Fibroblast of peridontal ligament (primary cell): ENCODE measurements around the gene DEFB131A.
"Not testable (repeated sequence)": the region's sequence is repeated elsewhere in the genome, so short reads cannot be mapped to it uniquely, and the experiment has no call there.

Experiments
- DNase-seq: peaks from one replicate; pipeline ENCODE4 v3.0.0-alpha.2; 2010; ENCODE audit errors: extremely low read depth

DEFB131A gene, protein sequence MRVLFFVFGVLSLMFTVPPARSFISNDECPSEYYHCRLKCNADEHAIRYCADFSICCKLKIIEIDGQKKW

DNA sequence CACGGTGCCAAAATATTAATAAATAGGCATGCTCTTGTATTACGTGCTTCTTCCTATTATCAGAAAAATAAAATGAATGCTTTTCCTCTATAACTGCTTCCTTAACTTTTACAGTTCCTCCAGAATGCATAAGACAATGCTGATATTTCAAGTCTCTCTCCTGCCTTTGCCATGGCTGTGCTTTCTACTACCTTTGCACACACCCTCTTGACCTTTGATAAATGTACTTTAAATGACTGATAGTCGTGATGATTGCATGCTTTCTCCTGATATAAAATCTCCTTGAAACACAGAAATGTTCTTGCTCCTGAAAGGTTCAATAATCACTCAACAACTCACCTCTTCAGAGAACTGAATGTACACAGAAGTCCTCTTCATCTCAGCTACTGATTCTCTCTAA, at the start of gene DEFB131A:
TSS of gene DEFB131A (plus strand) at position 301 of the 400 bp plus-strand sequence. CDS start 120 bp downstream, outside the sequence.
- not testable (repeated sequence) for DNase-seq

DNA sequence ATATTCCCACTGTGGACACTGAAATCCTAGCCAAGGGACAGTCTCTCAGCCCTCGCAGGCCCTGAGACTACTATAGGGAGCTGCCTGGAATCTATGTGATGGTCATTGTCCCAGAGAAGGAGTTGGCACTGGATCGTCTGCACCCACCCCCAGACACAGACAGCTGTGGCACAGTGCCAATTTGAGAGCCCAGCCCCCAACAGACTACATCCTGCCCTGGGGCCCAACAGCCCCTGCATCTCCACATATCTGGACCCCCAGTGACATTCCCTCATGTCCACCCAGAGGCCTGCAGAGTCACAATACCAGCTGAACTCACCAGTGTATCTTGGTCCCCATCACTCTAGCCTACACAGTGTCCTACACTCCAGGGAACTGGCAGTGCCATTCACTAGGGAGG, 38.4 kb upstream of the DEFB131A start:
- DNase-seq: not testable (repeated sequence)

DNA sequence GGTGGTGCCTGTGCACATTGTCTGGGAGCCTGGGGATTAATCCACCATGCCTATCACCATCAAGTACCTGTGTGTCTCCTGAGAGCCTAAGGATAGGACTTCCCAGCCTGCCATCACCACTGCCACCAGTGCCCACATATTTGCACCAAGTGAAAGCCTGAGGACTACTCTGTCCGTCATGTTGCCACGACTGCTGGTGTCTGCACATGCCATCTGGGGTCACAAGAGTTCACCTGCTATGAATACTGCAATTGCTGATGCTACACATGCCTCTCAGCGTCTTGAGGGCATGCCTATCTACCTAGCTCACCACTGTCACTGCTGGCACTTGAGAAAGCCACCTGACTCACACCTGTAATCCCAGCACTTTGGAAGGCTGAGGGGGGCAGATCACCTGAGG, 37.7 kb upstream of the DEFB131A start:
- DNase-seq: not testable (repeated sequence)

DNA sequence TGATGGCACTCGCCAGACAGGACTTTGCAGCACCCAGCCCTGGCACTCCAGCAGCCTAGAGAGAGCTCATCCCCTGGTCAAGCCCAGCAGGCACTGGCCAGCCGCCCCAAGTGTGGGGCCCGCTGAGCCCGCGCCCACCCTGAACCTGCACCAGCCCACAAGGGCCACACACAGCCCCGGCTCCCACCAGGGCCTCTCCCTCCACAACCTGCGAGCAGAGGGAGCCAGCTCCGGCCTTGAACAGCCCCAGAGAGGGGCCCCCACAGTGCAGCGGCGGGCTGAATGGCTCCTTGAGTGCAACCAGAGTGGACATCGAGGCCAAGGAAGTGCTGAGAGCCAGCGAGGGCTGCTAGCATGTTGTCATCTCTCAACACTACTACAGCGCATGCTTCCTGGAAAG, 34.4 kb upstream of the DEFB131A start:
- no peak for DNase-seq

DNA sequence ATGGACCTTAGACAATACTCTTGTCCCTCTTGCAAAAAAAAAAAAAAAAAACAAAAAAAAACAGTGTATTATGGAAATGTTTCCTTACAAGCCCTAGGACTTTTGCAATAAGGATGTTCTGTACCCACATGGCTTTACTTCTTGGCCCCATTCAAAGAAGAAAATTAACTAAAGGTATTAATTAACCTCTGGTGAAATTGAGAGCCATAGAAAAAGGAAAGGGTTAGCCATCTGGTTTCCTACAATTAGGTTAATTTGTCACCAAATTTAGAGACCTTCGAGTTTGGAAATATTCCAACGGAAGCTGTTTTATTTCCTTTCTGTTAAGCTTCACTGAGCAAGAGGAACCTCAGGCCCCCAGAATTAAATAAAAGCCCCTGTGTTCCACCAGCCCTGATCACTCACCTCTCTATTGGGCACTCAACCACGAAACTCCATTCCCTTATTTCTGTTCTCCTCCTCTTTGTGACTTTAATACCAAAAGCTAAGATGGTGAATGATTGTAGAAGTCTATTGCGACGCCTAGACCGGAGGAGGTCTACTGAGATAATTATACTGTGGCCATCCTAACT, 22.2 kb upstream of the DEFB131A start:
- not testable (repeated sequence) for DNase-seq

DNA sequence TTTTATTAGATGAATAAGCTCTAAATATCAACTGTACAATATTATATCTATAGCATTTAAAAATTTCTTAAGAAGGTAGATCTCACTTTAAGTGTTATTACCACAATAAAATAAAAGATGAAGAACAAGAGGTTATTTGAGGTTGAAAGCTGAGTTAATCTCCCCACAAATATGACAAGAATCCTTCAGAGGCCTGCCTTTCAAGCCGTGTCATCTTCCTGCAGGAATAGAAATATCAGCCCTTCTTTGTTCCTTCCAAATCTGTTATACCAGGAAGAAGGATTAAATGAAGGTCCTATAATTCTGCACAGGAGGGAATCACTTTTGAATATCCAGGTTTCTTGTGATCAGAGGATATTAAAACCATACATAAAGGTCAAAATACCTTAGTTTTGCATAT, 18.3 kb upstream of the DEFB131A start:
- DNase-seq: not testable (repeated sequence)

DNA sequence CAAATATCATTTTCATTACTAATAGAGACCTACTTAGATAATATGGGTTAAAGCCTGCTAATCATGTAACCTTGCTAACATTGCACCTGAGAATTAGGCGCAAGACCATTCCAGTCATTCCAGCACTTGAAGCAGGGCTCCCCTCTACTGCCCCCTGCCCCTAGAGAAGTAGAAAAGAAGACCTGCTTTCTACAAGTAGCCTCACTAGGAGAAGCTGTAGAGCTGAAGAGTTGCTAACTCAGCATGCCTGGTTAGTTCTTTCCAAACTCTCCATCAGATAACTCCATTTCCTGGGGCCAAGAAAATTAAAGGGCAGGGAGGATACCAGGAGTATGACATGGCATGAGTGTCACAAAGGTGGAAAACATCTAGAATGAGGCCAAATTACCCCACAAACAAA, 14.2 kb upstream of the DEFB131A start:
- not testable (repeated sequence) for DNase-seq

DNA sequence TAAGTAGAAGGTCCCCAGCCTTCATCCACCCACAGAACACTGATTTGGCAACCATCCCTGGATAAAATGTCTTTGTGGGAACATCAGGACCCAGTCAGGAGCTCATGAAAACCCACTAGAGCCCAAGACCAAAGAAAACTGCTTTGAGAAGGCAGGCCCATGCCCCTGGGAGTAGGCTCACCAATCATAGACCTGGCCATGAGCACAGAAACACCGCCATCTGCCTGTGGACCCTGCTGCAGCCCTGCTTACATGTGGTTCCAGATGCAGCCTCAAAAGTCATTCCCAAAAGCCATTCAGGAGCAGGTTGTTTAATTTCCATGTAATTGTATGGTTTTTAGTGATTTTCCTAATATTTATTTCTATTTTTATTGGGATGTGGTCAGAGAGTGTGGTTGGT, 10.9 kb upstream of the DEFB131A start:
- DNase-seq: not testable (repeated sequence)

DNA sequence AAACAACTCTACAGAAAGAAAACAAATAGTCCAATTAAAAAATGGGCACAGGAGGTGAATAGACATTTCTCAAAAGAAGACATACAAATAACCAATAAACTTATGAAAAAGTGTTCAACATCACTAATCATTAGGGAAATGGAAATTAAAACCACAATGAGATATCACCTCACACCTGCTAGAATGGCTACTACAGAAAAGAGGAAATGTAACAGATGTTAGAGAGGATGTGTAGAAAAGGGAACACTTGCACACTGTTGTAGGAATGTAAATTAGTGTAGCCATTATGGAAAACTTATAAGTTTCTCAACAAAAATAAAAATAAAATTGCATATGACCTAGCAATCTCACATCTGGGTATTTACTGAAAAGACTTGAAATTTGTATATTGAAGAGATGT, 7.5 kb upstream of the DEFB131A start:
- not testable (repeated sequence) for DNase-seq

DNA sequence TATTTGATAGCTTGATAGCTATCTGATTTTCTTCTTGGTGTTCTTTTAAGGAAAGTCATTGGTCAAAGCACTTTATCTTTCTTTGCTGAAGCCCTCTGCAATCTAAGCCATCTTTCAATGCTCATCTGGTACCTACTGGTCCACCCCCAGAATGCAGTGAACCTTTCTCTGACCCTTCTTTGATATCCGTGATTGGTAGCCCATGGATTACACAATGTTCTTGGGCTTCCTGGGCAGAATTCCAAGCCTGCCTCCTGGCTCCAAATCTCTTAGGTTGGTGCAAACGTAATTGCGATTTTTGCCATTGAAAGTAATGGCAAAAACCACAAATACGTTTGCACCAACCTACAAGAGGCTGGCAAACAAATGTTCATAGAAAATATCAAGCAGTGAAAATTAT, 1.9 kb upstream of the DEFB131A start:
- not testable (repeated sequence) for DNase-seq

DNA sequence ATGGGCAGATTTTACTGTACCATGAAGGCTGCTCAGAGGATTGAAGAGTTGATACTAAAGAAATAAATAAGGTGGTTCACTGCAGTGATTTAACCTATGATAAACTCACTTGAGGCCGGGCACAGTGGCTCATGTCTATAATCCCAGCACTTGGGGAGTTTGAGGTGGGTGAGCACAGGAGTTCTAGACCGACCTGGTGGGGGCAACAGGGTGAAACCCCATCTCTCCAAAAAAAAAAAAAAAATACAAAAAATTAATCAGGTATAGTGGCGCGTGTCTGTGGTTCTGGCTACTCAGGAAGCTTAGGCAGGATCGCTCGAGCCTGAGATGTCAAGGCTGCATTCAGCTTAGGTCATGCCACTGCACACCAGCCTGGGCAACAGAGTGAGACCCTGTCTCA, 467 bp downstream of the DEFB131A start:
- DNase-seq: not testable (repeated sequence)

DNA sequence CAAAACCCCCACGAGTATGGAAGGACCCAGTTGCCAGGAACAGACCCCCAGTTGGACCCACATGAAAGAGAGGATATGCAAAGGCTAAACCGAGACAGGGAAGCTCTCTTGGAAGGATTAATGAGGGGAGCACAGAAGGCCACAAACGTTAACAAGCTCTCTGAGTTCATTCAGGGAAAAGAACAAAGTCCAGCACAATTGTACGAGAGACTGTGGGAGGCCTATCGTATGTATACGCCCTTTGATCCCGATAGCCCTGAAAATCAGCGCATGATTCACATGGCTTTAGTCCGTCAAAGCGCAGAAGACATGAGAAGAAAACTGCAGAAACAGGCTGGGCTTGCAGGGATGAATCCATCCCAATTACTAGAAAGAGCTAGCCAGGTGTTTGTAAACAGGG, 8.0 kb downstream of the DEFB131A start:
- not testable (repeated sequence) for DNase-seq

DNA sequence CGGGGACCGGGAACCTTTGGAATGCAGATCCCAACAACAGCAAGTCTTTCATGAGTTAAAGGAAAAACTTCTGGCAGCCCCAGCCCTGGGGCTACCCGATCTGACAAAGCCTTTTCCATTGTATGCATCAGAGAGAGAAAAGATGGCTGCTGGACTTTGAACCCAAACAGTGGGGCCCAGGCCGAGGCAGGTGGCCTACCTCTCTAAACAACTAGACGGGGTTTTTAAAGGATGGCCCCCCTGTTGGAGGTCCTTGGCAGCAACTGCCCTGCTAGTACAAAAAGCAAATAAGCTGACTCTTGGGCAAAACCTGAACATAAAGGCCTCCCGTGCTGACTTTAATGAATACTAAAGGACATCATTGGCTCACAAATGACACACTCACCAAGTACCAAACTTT, 10.1 kb downstream of the DEFB131A start:
- not testable (repeated sequence) for DNase-seq

DNA sequence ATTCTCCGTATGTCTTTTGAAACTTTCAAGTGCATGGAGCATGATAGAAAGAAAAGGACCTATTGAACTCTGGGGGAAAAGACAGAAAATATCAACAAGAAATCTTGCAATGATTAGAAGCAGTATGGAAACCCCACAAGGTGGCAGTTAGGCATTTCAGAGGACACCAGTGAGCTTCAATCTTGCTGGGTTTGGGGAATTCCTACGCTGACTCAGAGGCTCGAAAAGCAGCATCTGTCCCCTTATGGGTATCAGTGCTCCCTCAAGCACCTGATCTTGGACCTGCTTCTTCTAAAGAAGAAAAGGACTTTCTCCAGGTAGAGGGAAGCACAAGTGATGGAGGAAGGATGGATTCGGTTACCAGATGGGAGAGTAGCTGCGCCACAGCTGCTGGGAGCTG, 10.8 kb downstream of the DEFB131A start:
- DNase-seq: not testable (repeated sequence)

DNA sequence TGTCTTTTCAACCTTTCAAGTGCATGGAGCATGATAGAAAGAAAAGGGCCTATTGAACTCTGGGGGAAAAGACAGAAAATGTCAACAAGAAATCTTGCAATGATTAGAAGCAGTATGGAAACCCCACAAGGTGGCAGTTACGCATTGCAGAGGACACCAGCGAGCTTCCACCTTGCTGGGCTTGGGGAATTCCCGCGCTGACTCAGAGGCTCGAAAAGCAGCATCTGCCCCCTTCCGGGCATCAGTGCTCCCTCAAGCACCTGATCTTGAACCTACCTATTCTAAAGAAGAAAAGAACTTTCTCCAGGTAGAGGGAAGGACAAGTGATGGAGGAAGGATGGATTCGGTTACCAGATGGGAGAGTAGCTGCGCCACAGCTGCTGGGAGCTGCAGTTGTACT, 35.3 kb downstream of the DEFB131A start:
- DNase-seq: not testable (repeated sequence)

DNA sequence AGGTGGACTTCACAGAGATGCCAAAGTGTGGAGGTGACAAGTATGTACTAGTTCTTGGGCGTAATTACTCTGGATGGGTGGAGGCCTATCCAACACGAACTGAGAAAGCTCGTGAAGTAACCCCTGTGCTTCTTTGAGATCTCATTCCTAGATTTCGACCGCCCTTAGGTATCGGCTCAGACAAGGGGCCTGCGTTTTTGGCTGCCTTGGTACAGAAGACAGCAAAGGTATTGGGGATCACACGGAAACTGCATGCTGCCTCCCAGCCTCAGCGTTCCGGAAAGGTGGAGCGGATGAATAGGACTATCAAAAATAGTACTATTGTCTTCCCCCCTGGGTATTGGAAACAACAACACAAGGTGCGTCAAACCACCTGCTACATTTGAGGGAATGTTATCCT, 35.9 kb downstream of the DEFB131A start:
- not testable (repeated sequence) for DNase-seq

DNA sequence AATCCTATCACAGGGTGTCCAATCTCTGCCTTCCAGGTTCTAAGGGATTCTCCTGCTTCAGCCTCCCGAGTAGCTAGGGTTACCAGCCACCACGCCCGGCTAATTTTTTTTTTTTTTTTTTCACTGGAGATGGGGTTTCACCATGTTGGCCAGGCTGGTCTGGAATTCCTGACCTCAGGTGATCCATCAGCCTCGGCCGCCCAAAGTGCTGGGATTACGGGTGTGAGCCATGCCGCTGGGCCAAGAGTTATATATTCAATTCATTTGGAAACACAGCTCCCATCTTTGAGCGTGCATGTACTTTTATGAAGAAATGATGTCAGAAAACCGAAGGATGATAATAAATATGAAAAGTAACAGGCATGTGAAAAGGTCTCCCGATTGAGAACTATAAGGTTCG, 38.7 kb downstream of the DEFB131A start:
- not testable (repeated sequence) for DNase-seq

DNA sequence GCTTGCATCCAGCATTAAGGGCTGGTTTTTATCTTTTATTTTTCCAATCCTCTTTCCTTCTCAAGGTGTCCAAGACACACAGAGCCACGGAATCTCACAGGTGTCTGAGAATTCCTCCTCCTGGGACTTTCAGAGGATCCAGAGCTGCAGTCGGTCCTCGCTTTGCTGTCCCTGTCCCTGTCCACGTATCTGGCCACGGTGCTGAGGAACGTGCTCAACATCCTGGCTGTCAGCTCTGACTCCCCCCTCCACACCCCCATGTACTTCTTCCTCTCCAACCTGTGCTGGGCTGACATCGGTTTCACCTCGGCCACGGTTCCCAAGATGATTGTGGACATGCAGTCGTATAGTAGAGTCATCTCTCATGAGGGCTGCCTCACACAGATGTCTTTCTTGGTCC, 39.5 kb downstream of the DEFB131A start:
- DNase-seq: not testable (repeated sequence)

DNA sequence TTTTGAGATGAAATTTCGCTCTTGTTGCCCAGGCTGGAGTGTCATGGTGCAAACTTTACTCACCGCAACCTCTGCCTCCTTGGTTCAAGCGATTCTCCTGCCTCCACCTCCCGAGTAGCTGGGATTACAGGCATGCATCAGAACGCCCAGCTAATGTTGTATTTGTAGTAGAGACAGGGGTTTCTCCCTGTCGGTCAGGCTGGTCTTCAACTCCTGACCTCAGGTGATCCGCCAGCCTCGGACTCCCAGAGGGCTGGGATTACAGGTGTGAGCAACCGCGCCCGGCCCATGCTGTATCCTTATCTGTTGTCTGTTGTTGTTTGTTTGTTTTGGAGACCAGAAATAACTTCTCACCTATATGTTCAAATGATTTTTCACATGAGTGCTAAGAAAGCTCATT, 42.7 kb downstream of the DEFB131A start:
- DNase-seq: not testable (repeated sequence)

DNA sequence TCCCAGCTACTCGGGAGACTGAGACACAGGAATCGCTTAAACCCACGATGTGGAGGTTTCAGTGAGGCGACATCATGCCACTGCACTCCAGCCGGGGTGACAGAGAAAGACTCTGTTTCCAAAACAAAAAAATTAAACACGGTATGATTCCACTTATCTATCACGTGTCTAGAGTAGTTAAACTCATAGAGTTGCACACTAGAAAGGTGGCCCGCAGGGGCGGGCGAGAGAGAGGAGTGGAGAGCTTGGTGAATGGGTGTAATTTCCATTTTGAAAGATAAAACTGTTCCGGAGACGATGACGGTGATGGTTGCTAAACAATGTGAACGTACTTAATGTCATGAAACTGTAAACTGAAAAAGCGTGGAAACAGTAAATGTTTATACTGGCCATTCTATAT, 44.6 kb downstream of the DEFB131A start:
- not testable (repeated sequence) for DNase-seq

DNA sequence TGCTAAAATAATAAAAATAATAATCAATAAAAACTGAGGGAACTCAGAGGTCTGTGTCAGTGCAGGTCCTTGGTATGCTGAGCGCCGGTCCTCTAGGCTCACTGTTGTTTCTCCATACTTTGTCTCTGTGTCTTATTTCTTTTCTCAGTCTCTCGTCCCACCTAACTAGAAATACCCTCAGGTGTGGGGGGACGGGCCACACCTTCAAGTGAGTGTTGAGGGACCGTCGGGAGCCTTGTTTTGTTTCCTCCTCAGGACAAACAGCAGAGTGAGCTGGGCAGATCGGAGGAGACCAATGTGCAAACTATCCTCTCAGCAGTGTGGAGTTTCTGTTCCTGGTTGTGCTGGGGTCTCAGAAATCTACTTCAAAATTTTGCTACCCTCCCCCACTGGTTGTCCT, 46.3 kb downstream of the DEFB131A start:
- not testable (repeated sequence) for DNase-seq

DNA sequence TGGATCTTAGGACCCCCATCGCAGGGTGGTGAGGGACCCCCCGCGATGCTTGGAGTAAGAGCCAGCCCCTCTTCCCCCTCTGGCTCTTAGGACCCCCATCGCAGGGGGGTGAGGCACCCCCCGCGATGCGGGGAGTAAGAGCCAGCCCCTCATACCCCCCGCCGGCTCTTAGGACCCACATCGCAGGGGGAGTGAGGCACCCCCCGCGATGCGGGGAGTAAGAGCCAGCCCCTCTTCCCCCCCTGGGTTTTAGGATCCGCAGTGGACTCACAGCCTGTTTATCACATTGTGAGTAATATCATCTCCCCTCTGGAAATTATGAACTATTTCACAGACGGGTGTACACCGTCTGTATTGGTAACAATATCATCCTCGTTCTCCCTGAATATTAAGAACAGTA, 46.8 kb downstream of the DEFB131A start:
- not testable (repeated sequence) for DNase-seq

DNA sequence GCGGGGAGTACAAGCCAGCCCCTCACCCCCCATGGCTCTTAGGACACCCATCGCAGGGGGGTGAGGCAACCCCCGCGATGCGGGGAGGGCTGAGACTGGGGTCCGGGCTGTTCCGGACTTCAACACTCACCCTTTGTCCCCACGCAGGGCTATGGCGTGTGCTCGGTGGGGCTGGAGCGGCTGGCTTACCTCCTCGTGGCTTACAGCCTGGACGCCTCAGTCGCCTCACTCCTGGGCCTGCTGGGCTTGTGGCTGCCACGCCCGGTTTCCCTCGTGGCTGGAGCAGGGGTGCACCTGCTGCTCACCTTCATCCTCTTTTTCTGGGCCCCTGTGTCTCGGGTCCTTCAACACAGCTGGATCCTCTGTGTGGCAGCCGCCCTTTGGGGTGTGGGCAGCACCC, 49.4 kb downstream of the DEFB131A start:
- DNase-seq: not testable (repeated sequence)
